Keratinocyte (primary cell): ENCODE data around the gene DDX20. TPM values are rescaled to one million over a fixed set of nuclear protein-coding genes. Genes with fewer than 3 reads are reported as not detected.

ENCODE experiments used
- DNase-seq: peaks from one replicate; pipeline ENCODE4 v3.0.0-alpha.2; 2011; ENCODE audit warnings: low read depth, missing footprints, low spot score
- FAIRE-seq: peaks from 2 replicates; lab custom pipeline; 2011; peaks lifted over from hg19 to GRCh38; lab: Jason Lieb, UNC
- H2AFZ ChIP-seq: 2 replicates; pipeline ENCODE4 v1.6.0; 2012; ENCODE audit warnings: low read length, control low read depth, inconsistent platforms; ENCODE audit not compliant: control insufficient read depth
- H3K27ac ChIP-seq: 2 replicates; pipeline ENCODE4 v1.5.1; 2011; ENCODE audit warnings: low read length; ENCODE audit not compliant: control insufficient read depth, insufficient read depth
- H3K27me3 ChIP-seq: 3 replicates; pipeline ENCODE4 v1.6.0; 2011; ENCODE audit warnings: low read length; ENCODE audit not compliant: control insufficient read depth, insufficient read depth; ENCODE audit errors: extremely low read depth
- H3K36me3 ChIP-seq, 2 experiments: 2 replicates in 1 of 2; 3 replicates in 1 of 2; pipeline ENCODE4 v1.5.1; 2011; ENCODE audit warnings: low read length in 2 of 2, mild to moderate bottlenecking in 1 of 2; ENCODE audit not compliant: control insufficient read depth in 2 of 2, insufficient read depth in 2 of 2; ENCODE audit errors: extremely low read depth in 1 of 2
- H3K4me1 ChIP-seq: 3 replicates; pipeline ENCODE4 v1.5.1; 2011; ENCODE audit warnings: low read length; ENCODE audit not compliant: control insufficient read depth, insufficient read depth; ENCODE audit errors: extremely low read depth
- H3K4me2 ChIP-seq: 3 replicates; pipeline ENCODE4 v1.6.0; 2011; ENCODE audit warnings: low read depth, low read length; ENCODE audit not compliant: control insufficient read depth, insufficient read depth; ENCODE audit errors: extremely low read depth
- H3K4me3 ChIP-seq, 3 experiments: fragments of 200-600 bp in 1 of 3; sonication (generic) in 1 of 3; 2 replicates in 2 of 3; 3 replicates in 1 of 3; pipeline ENCODE4 v1.5.1; 2011 to 2016; ENCODE audit warnings: low read length in 3 of 3, mild to moderate bottlenecking in 3 of 3, control low read depth in 2 of 3, inconsistent platforms in 1 of 3, low read depth in 1 of 3, mixed read lengths in 1 of 3, mixed run types in 1 of 3, moderate library complexity in 1 of 3; ENCODE audit not compliant: control insufficient read depth in 2 of 3, insufficient read depth in 2 of 3; ENCODE audit errors: extremely low read depth in 1 of 3
- H3K79me2 ChIP-seq: 2 replicates; pipeline ENCODE4 v1.6.0; 2012; ENCODE audit warnings: low read length; ENCODE audit not compliant: control insufficient read depth, insufficient read depth
- H3K9ac ChIP-seq: 3 replicates; pipeline ENCODE4 v1.6.0; 2011; ENCODE audit warnings: low read length; ENCODE audit not compliant: control insufficient read depth, insufficient read depth; ENCODE audit errors: extremely low read depth
- H3K9me1 ChIP-seq: 3 replicates; pipeline ENCODE4 v1.6.0; 2011; ENCODE audit warnings: low read length; ENCODE audit not compliant: control insufficient read depth, insufficient read depth; ENCODE audit errors: extremely low read depth
- H3K9me3 ChIP-seq: 2 replicates; pipeline ENCODE4 v1.5.1; 2012; ENCODE audit warnings: low read depth, low read length; ENCODE audit not compliant: control insufficient read depth
- H4K20me1 ChIP-seq: 3 replicates; pipeline ENCODE4 v1.6.0; 2011; ENCODE audit warnings: low read length; ENCODE audit not compliant: control insufficient read depth, insufficient read depth; ENCODE audit errors: extremely low read depth
- EZH2 ChIP-seq: IDR thresholded peaks from one replicate; pipeline ENCODE4 v1.6.1; 2012; ENCODE audit warnings: inconsistent platforms, mild to moderate bottlenecking, low read length, moderate library complexity
- dilution Hi-C: fragments of 300-500 bp; cut with MboI; formaldehyde crosslinking; loops from one replicate; pipeline ENCODE4 v1.7.0; 2020; ENCODE audit warnings: low sequenced_read_pairs; ENCODE audit not compliant: extremely low pct_ligation_motif_present
- polyA plus RNA-seq, 5 experiments: library from polyadenylated mRNA; depleted of rRNA in 3 of 5; stranded (reverse) in 3 of 5; stranded (forward) in 1 of 5; unstranded in 1 of 5; fragments of >200 nt; gene quantifications; 1 replicate in 1 of 5; 2 replicates in 3 of 5; 3 replicates in 1 of 5; pipeline versions ENCODE4 v1.2.1 to v1.2.3, GENCODE V29; 2011 to 2012; ENCODE audit warnings: missing spikeins in 2 of 5, low read depth in 1 of 5, low replicate concordance in 1 of 5
- TF ChIP-seq, protein P1 (sequence below), 3 experiments: IDR thresholded peaks in 1 of 3; conservative IDR thresholded peaks in 1 of 3; optimal IDR thresholded peaks in 1 of 3; 2 replicates in 2 of 3; 3 replicates in 1 of 3; pipeline versions ENCODE3 to v1.5.1; 2011; ENCODE audit warnings: low read length in 3 of 3, mild to moderate bottlenecking in 3 of 3, moderate library complexity in 2 of 3, control low read depth in 1 of 3, inconsistent platforms in 1 of 3; ENCODE audit not compliant: insufficient read depth in 2 of 3; ENCODE audit errors: extremely low read depth in 1 of 3

The DDX20 gene
- polyA plus RNA-seq, 1 donor (not counting 4 experiments of a cell fraction or from before 2014, with no cell fraction given) = 14.8 TPM

DNA sequence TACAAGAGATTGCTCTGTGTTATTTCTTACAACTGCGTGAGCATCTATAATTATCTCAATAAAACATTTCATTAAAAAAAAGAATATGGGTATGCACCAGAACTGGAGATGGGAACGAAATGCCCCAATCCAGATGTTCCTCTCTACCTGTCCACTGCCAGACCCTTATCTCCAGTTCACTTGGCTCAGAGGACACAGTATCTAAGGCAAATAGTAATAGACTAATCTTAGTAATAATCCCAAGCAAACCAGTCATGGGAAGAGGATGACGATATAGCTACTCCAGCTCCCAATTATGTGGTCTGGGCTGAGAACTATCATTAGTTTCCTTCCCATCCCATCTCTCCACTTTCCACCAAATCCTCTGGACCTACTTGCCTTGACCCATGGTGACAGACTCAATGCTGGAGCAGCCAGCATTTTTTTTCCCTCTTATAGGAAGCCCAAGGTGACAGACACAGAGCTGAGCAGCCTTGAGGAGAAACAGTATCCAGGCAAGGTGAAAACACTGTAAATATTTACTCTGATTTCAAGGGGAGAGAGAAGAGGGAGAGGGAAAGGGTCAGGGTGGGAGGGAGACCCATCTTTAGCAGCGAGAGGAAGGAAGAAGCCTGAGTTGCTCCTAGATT is 28.7 kb downstream of the DDX20 start:
- Histone ChIP-seq H3K79me2 (no peaks in the 10 kb centered on the region), H3K9me1 (no peaks in the 10 kb centered on the region), H4K20me1 (no peaks in the 10 kb centered on the region), H3K9ac (no peak overlapping the region), H3K36me3 (no peaks in the 10 kb centered on the region), H3K4me1 (no peaks in the 10 kb centered on the region), H3K4me3 (no peak overlapping the region), H3K9me3 (no peaks in the 10 kb centered on the region), H3K27ac (no peak overlapping the region), H3K27me3 (peaks cover 4% of the 10 kb centered on the region), H2AFZ (no peak overlapping the region), H3K4me2 (no peak overlapping the region)
- dilution Hi-C loops = no loop called here
- DNase-seq (no peak), FAIRE-seq (no peak)
- no peak for TF ChIP-seq EZH2
- TF ChIP-seq, protein P1, sequence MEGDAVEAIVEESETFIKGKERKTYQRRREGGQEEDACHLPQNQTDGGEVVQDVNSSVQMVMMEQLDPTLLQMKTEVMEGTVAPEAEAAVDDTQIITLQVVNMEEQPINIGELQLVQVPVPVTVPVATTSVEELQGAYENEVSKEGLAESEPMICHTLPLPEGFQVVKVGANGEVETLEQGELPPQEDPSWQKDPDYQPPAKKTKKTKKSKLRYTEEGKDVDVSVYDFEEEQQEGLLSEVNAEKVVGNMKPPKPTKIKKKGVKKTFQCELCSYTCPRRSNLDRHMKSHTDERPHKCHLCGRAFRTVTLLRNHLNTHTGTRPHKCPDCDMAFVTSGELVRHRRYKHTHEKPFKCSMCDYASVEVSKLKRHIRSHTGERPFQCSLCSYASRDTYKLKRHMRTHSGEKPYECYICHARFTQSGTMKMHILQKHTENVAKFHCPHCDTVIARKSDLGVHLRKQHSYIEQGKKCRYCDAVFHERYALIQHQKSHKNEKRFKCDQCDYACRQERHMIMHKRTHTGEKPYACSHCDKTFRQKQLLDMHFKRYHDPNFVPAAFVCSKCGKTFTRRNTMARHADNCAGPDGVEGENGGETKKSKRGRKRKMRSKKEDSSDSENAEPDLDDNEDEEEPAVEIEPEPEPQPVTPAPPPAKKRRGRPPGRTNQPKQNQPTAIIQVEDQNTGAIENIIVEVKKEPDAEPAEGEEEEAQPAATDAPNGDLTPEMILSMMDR (optimal IDR thresholded peaks at IDR 0.05 in 1 of 3, IDR thresholded peaks at IDR 0.05 in 1 of 3, conservative IDR thresholded peaks at IDR 0.05 in 1 of 3; ENCODE audit: extremely low read depth in 1 of 3, insufficient read depth in 2 of 3, low read length in 3 of 3) = no peak

DNA sequence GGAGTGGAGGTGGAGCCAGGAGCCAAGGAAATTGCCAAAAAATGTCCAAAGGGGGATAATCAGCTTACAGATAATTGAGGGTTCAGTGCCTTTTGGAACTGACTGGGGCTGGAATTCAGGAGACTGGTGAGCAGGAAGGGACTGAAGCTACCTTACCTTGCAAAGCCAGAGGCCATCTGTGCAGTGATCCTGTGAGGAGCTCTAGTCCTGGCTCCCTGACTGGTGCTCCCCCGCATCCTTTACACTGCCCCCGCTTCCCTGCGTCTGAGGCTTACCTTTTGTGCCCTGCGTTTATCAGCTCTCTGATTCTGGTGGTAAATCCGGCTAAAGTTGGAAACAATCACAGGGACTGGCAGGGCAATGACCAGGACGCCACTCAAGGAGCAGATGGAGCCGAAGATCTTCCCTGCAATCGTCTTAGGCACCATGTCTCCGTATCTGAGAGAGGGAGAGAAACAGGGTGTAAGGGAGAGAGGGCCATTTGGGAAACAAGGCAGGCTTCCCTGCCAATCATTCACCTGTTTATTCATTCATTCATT is 31.0 kb downstream of the DDX20 start:
- TF ChIP-seq, protein P1 (optimal IDR thresholded peaks at IDR 0.05 in 1 of 3, IDR thresholded peaks at IDR 0.05 in 1 of 3, conservative IDR thresholded peaks at IDR 0.05 in 1 of 3; ENCODE audit: extremely low read depth in 1 of 3, insufficient read depth in 2 of 3, low read length in 3 of 3) = no peak
- TF ChIP-seq EZH2 = no peak
- Histone ChIP-seq H3K9ac (no peak overlapping the region), H2AFZ (no peak overlapping the region), H3K9me3 (no peaks in the 10 kb centered on the region), H3K4me3 (no peak overlapping the region), H3K4me2 (no peak overlapping the region), H4K20me1 (no peaks in the 10 kb centered on the region), H3K4me1 (no peaks in the 10 kb centered on the region), H3K27me3 (peaks cover 7% of the 10 kb centered on the region), H3K36me3 (no peaks in the 10 kb centered on the region), H3K27ac (no peak overlapping the region), H3K9me1 (no peaks in the 10 kb centered on the region), H3K79me2 (no peaks in the 10 kb centered on the region)
- no peak for DNase-seq
- dilution Hi-C loops = no loop called here
- FAIRE-seq = no peak
